HG02610 (cell line): ENCODE measurements around the gene RGS19.
A peak's percentile ranks its signal among the peaks of the same experiment; 100 is the strongest.
"Not testable (repeated sequence)": the region's sequence is repeated elsewhere in the genome, so short reads cannot be mapped to it uniquely, and the experiment has no call there.

Experiments
- ATAC-seq: cut with Tn5 transposase; IDR thresholded peaks from one replicate; pipeline ENCODE4 v1.9.1; 2021; ENCODE audit warnings: mild to moderate bottlenecking, moderate library complexity; ENCODE audit not compliant: unreplicated experiment

RGS19 gene, protein sequence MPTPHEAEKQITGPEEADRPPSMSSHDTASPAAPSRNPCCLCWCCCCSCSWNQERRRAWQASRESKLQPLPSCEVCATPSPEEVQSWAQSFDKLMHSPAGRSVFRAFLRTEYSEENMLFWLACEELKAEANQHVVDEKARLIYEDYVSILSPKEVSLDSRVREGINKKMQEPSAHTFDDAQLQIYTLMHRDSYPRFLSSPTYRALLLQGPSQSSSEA

DNA sequence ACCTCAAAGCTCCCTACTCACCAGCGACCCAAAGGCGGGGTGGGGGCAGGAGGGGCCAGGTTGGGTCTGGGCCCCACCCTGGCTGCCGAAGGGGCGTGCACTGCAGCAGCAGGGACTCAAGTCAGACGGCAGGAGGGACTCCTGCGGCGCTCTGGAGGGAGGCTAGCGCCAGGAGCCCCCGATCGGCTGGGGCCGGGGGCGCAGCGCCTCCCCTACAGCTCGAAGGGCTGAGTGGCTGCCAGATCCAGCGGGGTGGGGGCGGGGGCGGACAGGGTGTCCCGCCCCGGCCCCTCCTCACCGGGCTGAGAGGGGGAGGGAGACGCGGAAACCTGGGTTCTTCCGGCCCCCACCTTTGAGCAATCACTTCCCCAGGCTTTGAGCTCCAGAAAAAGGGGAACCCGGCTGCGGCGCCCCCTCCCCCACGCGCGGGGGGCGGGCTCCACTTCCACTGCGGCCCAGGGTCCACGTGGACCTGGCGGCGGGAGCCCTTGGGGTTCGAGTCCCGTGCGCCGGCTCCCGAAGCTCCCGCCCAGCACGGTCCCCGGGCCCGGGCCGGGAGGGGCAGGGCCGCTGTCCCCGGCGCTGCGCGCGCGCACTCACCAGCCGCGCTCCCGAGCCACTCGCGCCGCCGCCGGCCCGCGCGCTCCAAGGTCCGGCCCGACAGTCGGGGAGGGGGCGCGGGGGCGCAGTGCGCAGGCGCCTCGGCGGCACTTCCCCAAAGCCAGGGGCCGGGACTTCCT, at the start of gene RGS19:
Gene RGS19, minus strand, starts transcription at position 246 of the 740 bp plus-strand sequence. CDS start 2,632 bp downstream, outside the sequence.
- ATAC-seq, result peak; percentile 32

DNA sequence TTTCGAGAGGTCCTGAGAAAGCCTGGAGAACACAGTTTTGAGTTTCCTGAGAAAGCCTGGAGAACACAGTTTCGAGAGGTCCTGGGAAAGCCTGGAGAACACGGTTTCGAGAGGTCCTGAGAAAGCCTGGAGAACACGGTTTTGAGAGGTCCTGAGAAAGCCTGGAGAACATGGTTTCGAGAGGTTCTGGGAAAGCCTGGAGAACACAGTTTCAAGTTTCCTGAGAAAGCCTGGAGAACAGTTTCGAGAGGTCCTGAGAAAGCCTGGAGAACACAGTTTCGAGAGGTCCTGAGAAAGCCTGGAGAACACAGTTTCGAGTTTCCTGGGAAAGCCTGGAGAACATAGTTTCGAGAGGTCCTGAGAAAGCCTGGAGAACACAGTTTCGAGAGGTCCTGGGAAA, 44.2 kb upstream of the RGS19 start:
- not testable (repeated sequence) for ATAC-seq

DNA sequence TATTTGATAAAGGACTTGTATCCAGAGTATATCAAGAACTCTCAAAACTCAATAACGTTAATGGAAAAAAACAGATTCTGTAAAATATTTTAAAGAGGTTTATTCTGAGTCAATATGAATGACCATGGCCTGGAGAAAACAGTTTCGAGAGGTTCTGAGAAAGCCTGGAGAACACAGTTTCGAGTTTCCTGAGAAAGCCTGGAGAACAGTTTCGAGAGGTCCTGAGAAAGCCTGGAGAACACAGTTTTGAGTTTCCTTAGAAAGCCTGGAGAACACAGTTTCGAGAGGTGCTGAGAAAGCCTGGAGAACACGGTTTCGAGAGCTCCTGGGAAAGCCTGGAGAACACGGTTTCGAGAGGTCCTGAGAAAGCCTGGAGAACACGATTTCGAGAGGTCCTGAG, 43.6 kb upstream of the RGS19 start:
- ATAC-seq, result not testable (repeated sequence)

DNA sequence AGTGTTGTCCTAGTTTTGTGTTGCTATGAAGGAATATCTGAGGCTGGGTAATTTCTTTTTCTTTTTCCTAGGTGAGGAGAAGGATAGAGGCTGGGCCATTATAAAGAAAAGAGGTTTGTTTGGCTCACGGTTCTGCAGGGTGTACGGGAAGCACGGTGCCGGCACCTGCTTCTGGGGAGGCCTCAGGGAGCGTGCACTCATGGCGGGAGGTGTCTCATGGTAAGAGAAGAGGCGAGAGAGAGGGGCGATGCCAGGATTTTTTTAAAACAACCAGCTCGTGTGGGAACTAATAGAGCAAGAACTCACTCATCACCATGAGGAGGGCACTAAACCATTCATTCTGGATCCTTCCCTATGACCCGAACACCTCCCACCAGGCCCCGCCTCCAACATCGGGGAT, 42.3 kb upstream of the RGS19 start:
- ATAC-seq, result no peak

DNA sequence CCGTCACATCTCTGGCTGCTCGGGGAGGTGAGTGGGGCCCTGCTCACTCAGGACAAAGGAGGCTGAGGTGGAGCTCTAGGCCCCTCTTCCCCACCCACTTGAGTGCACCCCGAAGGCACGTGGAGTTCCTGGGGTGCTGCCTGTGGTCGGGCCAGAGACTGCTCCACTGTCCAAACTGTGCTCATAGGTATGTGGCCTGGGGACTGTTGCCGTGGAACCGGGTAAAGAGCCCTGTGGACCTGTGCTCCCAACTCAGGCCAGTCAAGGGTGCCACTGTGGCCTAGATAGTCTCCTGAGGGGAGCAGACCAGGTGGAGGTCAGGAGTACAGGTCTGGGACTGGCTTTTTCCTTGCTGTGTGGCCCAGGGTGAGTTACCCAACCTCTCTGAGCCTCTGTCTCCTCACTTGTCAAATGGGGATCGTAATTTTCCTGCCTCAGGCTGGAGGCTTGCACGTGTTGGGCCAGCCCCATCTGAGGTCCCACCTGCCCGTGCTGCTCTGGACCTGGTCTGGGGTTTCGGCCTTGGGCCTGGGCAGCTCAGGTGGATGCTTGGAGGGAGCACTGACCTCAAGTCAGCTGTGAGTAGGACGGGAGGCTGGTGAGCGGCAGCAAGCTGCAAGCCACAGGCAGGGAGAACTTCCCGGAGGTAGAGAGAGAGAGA, 40.5 kb upstream of the RGS19 start:
- ATAC-seq, result no peak

DNA sequence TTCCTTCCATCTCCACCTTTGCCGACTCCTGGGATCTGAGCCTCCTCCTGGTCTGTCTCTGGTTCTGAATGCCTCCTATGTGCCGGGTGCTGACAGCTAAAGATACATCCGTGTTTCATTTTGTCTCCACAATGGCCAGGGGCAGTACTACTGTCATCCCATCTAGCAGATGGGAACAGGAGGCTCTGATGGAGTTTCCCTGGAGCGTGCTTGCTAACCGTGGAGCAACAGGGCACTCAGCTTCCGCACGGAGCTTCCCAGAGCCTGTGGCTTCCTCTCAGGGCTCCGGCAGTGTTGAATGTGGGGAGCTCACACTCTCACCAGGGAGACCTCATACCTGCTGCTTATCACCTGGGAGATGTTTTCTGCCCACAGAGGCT, 40.0 kb upstream of the RGS19 start:
- no peak for ATAC-seq

DNA sequence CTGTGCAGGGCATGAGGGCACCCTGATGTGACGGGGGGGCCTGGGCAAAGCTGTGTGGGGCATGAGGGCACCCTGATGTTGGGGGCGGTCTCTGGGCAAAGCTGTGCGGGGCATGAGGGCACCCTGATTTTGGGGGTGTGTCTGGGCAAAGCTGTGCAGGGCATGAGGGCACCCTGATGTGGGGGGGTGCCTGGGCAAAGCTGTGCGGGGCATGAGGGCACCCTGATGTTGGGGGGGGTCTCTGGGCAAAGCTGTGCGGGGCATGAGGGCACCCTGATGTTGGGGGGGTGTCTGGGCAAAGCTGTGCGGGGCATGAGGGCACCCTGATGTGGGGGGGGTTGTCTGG, 38.1 kb upstream of the RGS19 start:
- not testable (repeated sequence) for ATAC-seq

DNA sequence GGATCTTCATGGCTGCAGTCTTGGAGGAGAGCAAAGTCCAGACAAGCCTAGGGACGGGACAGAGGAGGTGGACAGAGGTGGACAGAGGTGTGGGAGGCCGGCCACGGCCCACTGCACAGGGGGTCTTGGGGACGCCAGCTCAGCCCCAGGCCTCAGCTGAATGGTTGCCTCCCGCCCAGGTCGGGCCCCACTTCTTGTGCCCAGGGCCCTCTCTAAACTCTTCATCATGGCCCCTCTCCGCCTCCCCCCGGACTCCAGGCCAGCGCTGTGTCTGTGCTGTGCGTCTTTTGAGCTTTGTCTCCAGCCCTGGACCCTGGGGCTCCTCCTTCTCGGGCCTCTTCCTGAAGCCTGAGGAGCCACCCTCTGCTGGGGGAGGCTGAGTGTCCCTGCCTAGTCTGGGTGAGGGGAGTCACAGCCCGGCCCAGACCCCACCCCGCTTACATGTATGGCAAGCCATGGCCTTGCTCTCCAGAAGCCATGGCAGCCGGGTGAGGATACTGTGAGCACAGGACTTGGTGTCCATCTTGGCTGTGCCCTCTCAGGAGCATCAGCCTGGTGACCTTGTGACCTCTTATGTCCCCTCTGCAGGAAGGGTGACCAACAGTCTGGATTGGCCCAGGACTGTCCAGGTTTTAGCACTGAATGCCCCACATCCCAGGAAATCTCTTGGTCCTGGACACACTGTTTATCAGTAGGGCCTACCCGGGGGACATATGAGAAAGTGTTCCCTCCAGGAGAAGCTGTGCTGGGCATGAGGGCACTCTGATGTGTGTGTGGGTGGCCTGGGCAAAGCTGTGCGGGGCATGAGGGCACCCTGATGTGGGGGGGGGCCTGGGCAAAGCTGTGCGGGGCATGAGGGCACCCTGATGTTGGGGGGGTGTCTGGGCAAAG, 37.5 kb upstream of the RGS19 start:
- ATAC-seq, result no peak

DNA sequence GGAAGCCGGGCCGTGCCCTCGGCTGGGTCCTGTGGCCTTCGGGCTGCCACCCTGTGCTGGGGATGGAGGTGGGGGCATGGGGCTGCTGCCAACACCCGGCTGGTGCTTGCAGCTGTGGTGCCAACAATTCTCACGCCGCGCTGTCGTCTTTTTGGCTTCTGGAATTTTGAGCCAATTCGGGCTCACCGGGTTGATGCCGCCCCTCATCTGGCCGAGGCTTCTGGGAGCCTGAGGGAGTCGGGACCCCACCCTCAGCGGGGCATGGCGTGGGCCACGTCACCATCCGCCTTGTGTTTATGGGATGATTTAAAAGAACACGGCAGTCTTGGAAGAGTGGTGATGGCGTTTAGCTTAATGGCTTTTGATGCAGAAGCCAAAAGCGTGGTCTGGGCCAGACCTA, 36.7 kb upstream of the RGS19 start:
- ATAC-seq, result no peak

DNA sequence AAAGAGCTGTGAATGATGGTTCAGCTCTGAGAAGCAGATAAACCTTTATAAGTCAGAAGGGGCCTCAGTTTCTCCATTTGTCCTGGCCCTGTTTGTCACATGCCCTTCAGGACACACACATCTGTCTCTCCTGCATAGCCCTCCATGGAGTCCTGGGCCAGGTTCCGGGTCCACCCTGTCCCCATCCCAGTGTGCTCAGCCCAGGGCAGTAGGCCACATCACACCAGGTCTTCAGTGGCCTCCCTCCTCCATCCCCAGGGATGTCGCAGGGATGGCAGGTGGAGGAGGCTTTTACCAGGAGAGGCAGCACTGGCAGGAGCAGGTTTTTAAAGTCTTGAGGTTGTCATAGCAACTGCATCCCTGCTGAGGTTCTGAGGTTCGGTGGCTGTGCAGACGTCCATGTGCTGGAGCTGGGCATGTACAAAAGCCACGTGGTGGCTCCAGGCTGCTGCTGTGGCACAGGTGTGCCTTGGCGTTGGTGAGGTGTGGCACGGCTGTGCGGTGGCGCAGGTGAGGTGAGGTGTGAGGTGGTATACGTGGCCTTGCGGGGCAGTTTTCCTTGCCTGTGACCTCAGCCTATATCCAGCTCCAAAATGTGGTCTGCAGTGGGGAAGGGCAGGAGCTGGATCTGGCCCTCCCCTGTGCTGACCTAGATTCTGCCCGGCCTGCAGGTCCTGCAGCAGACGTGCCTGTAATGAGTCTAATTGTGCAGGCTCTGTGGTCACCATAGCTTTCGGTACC, 36.0 kb upstream of the RGS19 start:
- no peak for ATAC-seq

DNA sequence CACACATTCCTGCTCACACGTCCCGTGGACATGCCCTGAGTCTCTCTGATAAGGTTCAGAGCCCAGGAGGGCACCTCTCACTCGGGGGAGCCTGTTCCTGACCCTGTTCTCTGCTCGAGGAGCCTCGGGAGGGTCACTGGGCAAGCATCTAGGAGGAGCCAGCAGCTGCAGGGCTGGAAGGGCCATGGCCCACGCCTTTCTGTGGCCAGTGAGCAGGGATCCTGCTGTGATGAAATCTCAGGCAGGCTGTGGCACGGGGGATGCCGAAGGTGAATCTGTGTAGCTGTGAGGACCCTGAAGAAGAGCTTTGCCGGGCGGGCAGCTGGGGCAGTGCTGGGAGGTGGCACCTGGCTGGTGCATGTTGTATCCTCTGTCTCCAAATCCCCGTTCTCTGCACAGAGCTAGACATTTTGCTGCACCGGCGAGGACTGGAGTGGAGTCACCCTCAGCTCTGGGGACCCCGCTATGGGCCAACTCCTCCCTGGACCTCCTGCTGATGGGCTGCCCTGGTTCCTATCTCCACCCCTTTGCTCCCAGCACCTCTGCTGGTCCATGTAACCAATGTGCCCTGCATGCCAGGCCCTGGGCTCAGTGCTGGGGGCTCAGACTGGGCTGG, 35.1 kb upstream of the RGS19 start:
- no peak for ATAC-seq

DNA sequence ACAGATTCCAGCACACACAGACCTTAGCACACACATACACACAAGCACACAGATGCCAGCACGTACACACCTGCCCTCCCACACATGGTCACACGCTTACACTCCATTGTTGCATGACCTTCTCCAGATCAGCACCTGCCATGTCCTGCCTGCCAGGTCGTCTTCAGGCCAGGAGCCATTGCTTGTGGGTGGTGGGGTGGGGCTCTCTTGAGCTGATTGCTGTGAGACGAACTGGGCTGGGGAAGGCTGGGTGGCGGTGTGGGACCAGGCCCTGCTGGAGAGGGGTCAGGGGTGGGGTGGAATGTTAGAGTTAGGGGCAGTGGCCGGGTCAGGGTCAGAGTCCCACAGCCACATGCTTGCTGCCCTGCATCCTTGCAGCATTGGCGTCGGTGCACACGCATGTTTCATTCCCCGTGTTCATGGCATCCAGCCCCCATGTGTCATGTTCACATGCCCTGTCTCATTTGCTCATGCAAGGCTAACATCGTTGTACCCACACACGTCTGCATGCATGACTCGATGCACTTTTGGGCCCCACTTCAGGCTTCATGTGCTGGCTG, 34.6 kb upstream of the RGS19 start:
- no peak for ATAC-seq

DNA sequence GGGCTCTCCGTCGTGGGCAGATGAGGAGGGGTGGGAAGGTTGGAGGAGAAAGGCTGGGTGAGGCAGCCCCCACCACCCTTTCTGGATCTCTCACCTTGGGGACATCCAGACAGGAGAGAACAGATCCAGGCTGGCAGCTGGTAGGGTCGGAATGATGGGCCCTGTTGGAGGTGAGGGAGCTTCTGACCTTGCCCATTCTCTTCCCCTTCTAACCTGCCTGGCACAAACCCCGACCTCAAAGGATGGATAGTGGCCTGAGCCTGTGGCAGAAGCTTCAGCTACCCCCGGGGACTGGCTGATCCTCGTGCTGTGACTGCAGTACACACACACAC, 34.1 kb upstream of the RGS19 start:
- no peak for ATAC-seq

DNA sequence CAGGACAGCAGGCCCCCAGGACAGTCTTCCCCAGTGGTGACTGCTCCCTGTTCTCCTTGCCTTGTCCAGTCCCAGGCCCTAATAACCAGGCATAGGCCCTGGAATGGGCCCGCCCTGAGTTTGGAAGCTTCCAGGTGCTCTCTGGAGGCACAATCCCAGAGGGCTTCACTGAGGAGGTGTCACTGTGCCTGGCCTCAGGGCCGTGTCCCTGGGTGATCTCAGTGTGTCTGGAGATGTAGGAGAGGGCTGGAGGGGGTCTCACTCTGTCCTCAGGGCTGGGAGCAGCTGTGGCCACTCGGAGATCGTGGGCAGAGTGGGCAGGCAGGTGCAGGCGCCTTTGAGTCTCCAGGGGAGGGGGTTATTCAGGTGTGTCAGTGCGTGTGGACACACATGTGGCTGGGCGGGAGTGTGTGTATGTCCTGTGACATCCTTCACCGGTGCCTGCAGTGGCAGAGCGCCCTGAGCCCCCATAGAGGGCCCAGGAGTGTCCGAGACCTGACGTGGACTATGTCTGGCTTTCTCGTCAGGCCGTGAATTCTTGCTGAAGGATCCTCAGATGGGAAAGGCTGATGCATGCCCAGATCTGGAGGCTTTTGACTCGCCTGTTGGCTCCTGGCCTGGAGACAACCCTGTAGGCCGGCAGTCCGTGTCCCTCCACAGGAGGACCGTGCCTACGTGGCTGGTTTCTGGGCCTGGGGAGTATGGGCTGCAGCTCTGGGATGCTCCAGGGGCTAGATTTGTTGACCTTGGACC, 33.5 kb upstream of the RGS19 start:
- no peak for ATAC-seq

DNA sequence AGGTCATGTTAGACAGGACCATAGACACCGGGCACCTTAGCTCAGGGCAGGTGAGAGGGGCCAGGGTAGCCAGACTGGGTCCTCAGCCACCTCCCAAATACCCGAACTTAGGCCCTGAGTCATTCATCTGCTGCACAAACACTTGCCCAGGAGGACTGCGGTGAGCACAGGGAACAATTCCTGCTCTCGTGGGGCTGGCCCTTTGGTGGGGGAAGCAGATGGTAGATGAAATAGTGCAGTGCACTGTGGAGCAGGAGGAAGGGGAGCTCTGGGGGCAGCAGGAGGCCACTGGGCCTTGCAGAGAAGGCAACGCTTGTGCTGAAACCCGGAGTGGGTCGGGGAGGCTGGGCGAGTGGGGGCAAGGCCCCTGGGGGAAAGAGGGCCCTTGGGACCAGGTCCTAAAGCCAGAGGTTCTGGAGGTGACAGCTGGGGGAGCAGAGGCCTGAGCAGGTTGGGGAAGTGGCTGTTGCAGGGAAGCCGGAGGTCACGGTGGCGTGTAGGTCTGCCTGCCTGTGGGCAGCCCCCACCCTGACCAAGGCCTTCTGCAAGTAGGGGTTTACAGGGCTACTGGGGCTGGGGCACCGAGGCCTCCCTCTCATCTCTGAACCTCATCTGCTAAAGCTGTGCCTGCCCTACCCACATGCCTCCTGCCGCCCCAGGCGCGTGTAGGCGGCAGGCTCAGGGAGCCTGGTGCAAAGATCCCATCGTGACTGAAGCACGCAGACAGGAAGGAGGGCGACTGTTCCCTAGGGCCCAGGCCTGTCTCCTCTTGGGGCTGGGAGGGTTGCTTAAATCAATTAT, 32.7 kb upstream of the RGS19 start:
- no peak for ATAC-seq

DNA sequence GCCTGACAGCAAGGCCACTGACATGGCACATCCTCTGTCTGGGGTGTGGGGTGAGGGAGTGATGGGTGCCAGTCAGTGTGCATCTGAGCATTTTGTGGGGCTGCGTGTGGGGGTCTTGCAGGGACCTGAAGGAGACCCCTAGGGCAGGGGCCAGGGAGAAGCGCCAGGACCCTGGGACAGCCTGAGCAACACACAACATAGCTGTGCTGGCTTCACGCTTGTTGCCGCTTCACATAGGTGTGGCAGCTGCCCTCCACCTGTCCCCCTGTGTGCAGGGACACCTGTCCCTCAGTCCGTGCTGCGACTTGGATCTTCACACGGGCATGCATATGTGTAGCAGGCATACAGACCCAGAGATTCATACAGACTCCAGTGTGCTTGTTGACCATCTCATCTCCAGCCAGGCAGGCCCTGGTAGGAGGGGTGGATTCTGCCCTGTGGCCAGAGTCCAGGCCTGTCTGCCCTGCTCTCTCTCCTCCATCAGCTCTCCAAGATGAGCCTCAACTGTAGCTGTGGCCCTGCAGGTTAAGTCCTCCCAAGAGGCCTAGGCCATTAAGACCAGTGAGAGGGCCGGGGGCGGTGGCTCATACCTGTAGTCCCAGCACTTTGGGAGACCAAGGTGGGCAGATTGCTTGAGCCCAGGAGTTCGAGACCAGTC, 31.2 kb upstream of the RGS19 start:
- no peak for ATAC-seq

DNA sequence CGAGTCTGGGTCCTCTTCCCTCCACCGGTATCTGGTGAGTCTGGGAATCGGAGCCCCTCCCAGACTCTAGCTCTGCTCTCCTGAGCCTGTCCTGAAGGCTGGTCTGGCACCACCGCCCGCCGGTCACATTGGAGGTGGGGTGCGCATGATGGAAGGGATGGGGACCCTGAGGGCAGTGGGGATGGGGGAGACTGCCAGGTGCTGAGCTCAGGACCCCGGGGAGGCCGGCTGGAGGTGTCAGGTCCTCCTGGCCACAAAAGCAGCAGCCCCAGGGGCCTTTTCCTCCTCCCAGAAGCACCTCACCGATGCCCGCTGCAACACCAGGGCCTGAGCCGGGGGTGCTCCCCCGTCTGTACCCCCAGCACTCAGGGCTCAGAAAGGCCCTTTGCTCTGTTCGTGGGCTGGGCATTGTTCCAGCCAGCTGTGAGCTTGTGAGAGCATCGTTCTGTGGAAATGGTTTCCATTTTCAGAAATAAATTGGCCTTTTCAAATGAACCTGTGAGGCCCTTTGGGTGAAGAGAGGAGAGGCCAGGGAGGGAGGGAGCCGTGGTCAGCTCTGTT, 30.6 kb upstream of the RGS19 start:
- ATAC-seq, result no peak
